ENCODE measurements around the gene FBXO41. TPM values are rescaled to one million over a fixed set of nuclear protein-coding genes. Genes with fewer than 3 reads are reported as not detected.

The FBXO41 gene
- total and polyA plus RNA-seq, 10 of the 15 experiments (the other 5 are each of a cell fraction or from before 2014, with no cell fraction given) = 1.9 to 38.9 (median 11.3) TPM

DNA sequence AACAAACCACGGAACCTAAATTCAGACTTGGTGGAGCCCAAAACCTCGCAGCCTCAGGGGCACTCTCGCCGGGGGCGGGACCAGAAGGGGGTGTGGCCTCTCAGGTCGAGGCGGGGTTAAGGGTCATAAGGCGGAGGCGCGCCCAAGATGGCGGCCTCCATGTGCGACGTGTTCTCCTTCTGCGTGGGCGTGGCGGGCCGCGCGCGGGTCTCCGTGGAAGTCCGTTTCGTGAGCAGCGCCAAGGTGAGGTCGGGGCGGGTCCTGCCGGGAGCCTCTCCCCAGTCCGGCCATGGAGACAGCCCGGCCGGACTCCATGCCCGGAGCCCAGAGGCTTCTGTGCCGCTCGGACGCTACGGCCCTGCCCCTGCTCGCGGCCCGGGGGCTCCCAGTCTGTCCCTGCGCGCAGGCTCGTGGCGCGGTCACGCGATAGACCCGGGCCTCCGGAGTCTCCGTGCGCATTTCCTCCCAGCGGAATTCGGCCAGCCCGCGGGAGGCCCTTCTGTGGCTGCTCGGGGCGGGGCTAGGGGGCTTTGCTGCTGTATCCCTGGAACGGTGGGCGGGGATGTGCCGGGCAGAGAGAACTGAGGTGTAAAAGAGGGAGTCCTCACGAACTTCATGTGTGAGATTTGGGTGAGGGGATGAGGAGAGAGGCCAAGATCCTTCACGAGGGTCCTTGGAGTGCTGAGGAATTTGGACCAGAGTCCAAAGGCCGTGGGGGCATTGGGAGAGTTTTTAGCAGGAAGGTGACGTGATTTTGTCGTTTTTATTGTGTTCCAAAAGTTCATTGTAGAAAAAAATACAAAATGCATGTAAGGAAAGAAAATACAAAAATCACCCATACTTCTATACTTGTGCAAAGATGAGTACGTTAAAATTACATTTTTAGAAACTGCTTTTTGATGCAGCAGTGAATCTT lies 69.9 kb downstream of the FBXO41 start, which contains the start of gene SMYD5 (continued):
- TF ChIP-seq MLLT1 (IDR thresholded peaks at IDR 0.05) (no peak; the same call in 1 of the 2 replicates), BACH1 (IDR thresholded peaks at IDR 0.05; ENCODE audit: borderline replicate concordance) (peak; percentile 83), RELB (IDR thresholded peaks at IDR 0.05; ENCODE audit: low read depth) (peak; percentile 46; the same call in 1 of the 2 replicates), ZNF274 (IDR thresholded peaks at IDR 0.05; ENCODE audit: insufficient read depth, insufficient read length) (no peak), STAT1 (conservative IDR thresholded peaks at IDR 0.05) (no peak), SMARCA5 (IDR thresholded peaks at IDR 0.05) (no peak; the same call in 1 of the 2 replicates), TBL1XR1 (IDR thresholded peaks at IDR 0.05; ENCODE audit: low read depth, low read length) (0 out of 2 replicates have a peak, but pooled peaks have one; percentile 37)

All from GM12878 (cell line).